DMS 273 (cell line): Measurements from ENCODE around the gene IFT81.
A peak's percentile ranks its signal among the peaks of the same experiment; 100 is the strongest.
"Not testable (repeated sequence)": the region's sequence is repeated elsewhere in the genome, so short reads cannot be mapped to it uniquely, and the experiment has no call there.

Experiments used
- DNase-seq: peaks from one replicate; lab custom pipeline; 2025; ENCODE audit not compliant: unreplicated experiment; lab: John Stamatoyannopoulos, UW

IFT81 gene

GRCh38 chr12:110108309-110109036 lies 15.7 kb upstream of the IFT81 start:
- no peak for DNase-seq

GRCh38 chr12:110109037-110109836 lies 14.9 kb upstream of the IFT81 start:
- DNase-seq, result peak; percentile 74

- no peak for DNase-seq
Measured at GRCh38 chr12:110109837-110110535, 14.2 kb upstream of the IFT81 start.

GRCh38 chr12:110111476-110112334 lies 12.5 kb upstream of the IFT81 start:
- DNase-seq, result no peak

GRCh38 chr12:110112335-110112660 lies 11.9 kb upstream of the IFT81 start:
- DNase-seq, result no peak

- DNase-seq, result no peak
Measured at GRCh38 chr12:110114528-110114937, 9.6 kb upstream of the IFT81 start.

- no peak for DNase-seq
Measured at GRCh38 chr12:110115675-110116074, 8.5 kb upstream of the IFT81 start.

GRCh38 chr12:110116623-110117022 lies 7.5 kb upstream of the IFT81 start:
- no peak for DNase-seq

- DNase-seq, result not testable (repeated sequence)
Measured at GRCh38 chr12:110117210-110117609, 6.9 kb upstream of the IFT81 start.

GRCh38 chr12:110117956-110118685 lies 6.0 kb upstream of the IFT81 start:
- DNase-seq, result no peak

- no peak for DNase-seq
Measured at GRCh38 chr12:110122929-110123328, 1.2 kb upstream of the IFT81 start.

GRCh38 chr12:110123919-110124268 lies 263 bp upstream of the IFT81 start:
- DNase-seq, result no peak

- DNase-seq, result no peak
Measured at GRCh38 chr12:110126557-110126956, 2.4 kb downstream of the IFT81 start.

- DNase-seq, result no peak
Measured at GRCh38 chr12:110134691-110135411, 10.7 kb downstream of the IFT81 start.

- DNase-seq, result no peak
Measured at GRCh38 chr12:110135806-110136205, 11.6 kb downstream of the IFT81 start.

- DNase-seq, result no peak
Measured at GRCh38 chr12:110137786-110138185, 13.6 kb downstream of the IFT81 start.

- no peak for DNase-seq
Measured at GRCh38 chr12:110141389-110141788, 17.2 kb downstream of the IFT81 start.

GRCh38 chr12:110146986-110147385 lies 22.8 kb downstream of the IFT81 start:
- DNase-seq, result no peak

- no peak for DNase-seq
Measured at GRCh38 chr12:110149086-110149660, 25.0 kb downstream of the IFT81 start.
